K562 (cell line): ENCODE data around the gene DOCK8. TPM values are rescaled to one million over a fixed set of nuclear protein-coding genes. Genes with fewer than 3 reads are reported as not detected.

Source experiments
- ATAC-seq: fragments of 200-7000 bp; cut with Tn5 transposase; 3 replicates; pipeline ENCODE4 v1.9.1; 2020; ENCODE audit warnings: moderate library complexity
- BruUV-seq: library from RNA; stranded (reverse); fragments of 400-500 nt; replicated peaks from 2 replicates; lab custom pipeline; 2021; lab: Mats Ljungman, UMichigan
- CTCF ChIA-PET: fragments of 300-600 bp; formaldehyde crosslinking; extraction: SDS; loops from one replicate; lab custom pipeline; 2021; ENCODE audit warnings: low intra/inter-chr PET ratio; lab: Yijun Ruan, JAX
- POLR2A ChIA-PET: fragments of 300-600, 350-650 bp; sonication (Branson Sonifier 250); formaldehyde crosslinking; extraction: SDS; loops from one replicate; lab custom pipeline; 2021; ENCODE audit warnings: antibody characterized with exemption, inconsistent platforms; lab: Yijun Ruan, JAX
- DNase-seq, 4 experiments: peaks; one replicate each; pipeline versions ENCODE4 v3.0.0 to v3.0.0-alpha.2; 2011 to 2018; ENCODE audit warnings: low spot score in 3 of 4, mixed read lengths in 3 of 4; ENCODE audit errors: extremely low read depth in 1 of 4
- FAIRE-seq: peaks from 2 replicates; lab custom pipeline; 2011; peaks lifted over from hg19 to GRCh38; lab: Jason Lieb, UNC
- H2AFZ ChIP-seq: 2 replicates; pipeline ENCODE4 v1.6.0; 2011; ENCODE audit warnings: low read depth, low read length, control low read depth, inconsistent platforms
- H3K27ac ChIP-seq: fragments of 200-600 bp; 3 replicates; pipeline ENCODE4 v1.8.0; 2011; ENCODE audit warnings: low read depth, mild to moderate bottlenecking, control low read depth, inconsistent platforms, low read length, moderate library complexity, mixed read lengths; ENCODE audit errors: extremely low read depth
- H3K27me3 ChIP-seq, 2 experiments: fragments of 300-600 bp in 1 of 2; 2 replicates in 1 of 2; 3 replicates in 1 of 2; pipeline versions ENCODE4 v1.6.0 to v1.8.0; 2011; ENCODE audit warnings: inconsistent platforms in 2 of 2, low read length in 2 of 2, mild to moderate bottlenecking in 1 of 2, mixed read lengths in 1 of 2, moderate library complexity in 1 of 2; ENCODE audit not compliant: control insufficient read depth in 2 of 2, insufficient read depth in 2 of 2
- H3K36me3 ChIP-seq: fragments of 300-600 bp; 3 replicates; pipeline ENCODE4 v1.8.0; 2011; ENCODE audit warnings: mild to moderate bottlenecking, low read length, inconsistent platforms; ENCODE audit not compliant: control insufficient read depth, insufficient read depth
- H3K4me1 ChIP-seq, 2 experiments: fragments of 200-600 bp in 1 of 2; replicated peaks in 1 of 2; 2 replicates in 1 of 2; 3 replicates in 1 of 2; pipeline versions ENCODE4 v1.5.1 to v1.8.0; 2011; ENCODE audit warnings: inconsistent platforms in 2 of 2, low read length in 2 of 2, mild to moderate bottlenecking in 1 of 2, mixed read lengths in 1 of 2, moderate library complexity in 1 of 2; ENCODE audit not compliant: control insufficient read depth in 2 of 2, insufficient read depth in 2 of 2
- H3K4me2 ChIP-seq: 2 replicates; pipeline ENCODE4 v1.6.1; 2011; ENCODE audit warnings: low read length, control low read depth, inconsistent platforms, mixed read lengths; ENCODE audit not compliant: insufficient read depth
- H3K4me3 ChIP-seq: fragments of 200-600 bp; sonication (generic), shearing (Covaris generic); 2 replicates; pipeline ENCODE4 v1.5.1; 2016; ENCODE audit warnings: control low read depth, inconsistent platforms
- H3K79me2 ChIP-seq: fragments of 200-600 bp; 3 replicates; pipeline ENCODE4 v1.8.0; 2011; ENCODE audit warnings: low read length, inconsistent platforms; ENCODE audit not compliant: control insufficient read depth, insufficient read depth
- H3K9ac ChIP-seq, 2 experiments: 2 replicates each; pipeline versions ENCODE4 v1.6.0 to v1.6.1; 2011; ENCODE audit warnings: low read depth in 2 of 2, low read length in 2 of 2, control low read depth in 1 of 2, inconsistent platforms in 1 of 2, mild to moderate bottlenecking in 1 of 2, mixed read lengths in 1 of 2; ENCODE audit not compliant: insufficient read depth in 1 of 2
- H3K9me1 ChIP-seq: one replicate; pipeline ENCODE4 v1.6.0; 2011; ENCODE audit warnings: inconsistent platforms, mild to moderate bottlenecking, low read length, moderate library complexity; ENCODE audit not compliant: control insufficient read depth, insufficient read depth
- H3K9me3 ChIP-seq: replicated peaks from 2 replicates; pipeline ENCODE4 v1.5.1; 2011; ENCODE audit warnings: low read depth, low read length, inconsistent platforms; ENCODE audit not compliant: control insufficient read depth, insufficient read depth
- H4K20me1 ChIP-seq: replicated peaks from 2 replicates; pipeline ENCODE4 v1.6.1; 2011; ENCODE audit warnings: low read length, inconsistent platforms, mixed read lengths; ENCODE audit not compliant: control insufficient read depth, insufficient read depth
- AFF1 ChIP-seq, 2 experiments: fragments of 450-650 bp; IDR thresholded peaks; 2 replicates each; pipeline ENCODE4 v1.6.1; 2018; ENCODE audit warnings: mild to moderate bottlenecking in 2 of 2, low read depth in 1 of 2; ENCODE audit not compliant: partially characterized antibody in 2 of 2
- ARID3A ChIP-seq: IDR thresholded peaks from 2 replicates; pipeline ENCODE4 v1.6.1; 2012; ENCODE audit warnings: low read depth, low read length, improper control_type of control experiment, borderline replicate concordance
- HSF4 ChIP-seq: fragments of 250-450 bp; sonication (Bioruptor Pico); IDR thresholded peaks from 2 replicates; pipeline ENCODE4 v2.1.2; 2022; ENCODE audit warnings: mild to moderate bottlenecking, moderate library complexity, borderline replicate concordance
- MTF1 ChIP-seq: fragments of 250-450 bp; sonication (Bioruptor Pico); IDR thresholded peaks from 2 replicates; pipeline ENCODE4 v1.9.0; 2021; ENCODE audit warnings: moderate library complexity, mild to moderate bottlenecking, inconsistent platforms, borderline replicate concordance
- NR4A1 ChIP-seq, 2 experiments: fragments of 250-450 bp in 1 of 2; fragments of 450-650 bp in 1 of 2; sonication (Bioruptor Pico) in 1 of 2; IDR thresholded peaks; 2 replicates each; pipeline versions ENCODE4 v1.4.0 to v1.6.1; 2016 to 2020; ENCODE audit warnings: mild to moderate bottlenecking in 2 of 2, missing compliant biosample characterization in 1 of 2, missing genetic modification characterization in 1 of 2, moderate library complexity in 1 of 2
- SLC30A9 ChIP-seq: fragments of 250-450 bp; sonication (Bioruptor Pico); IDR thresholded peaks from 2 replicates; pipeline ENCODE4 v1.8.0; 2022; ENCODE audit warnings: mild to moderate bottlenecking, moderate library complexity
- SP1 ChIP-seq: sonication (generic); formaldehyde crosslinking; IDR thresholded peaks from 2 replicates; pipeline ENCODE4 v1.8.1; 2022; ENCODE audit warnings: mild to moderate bottlenecking, missing genetic modification reagents
- STAT5B ChIP-seq: fragments of 250-450 bp; sonication (Bioruptor Pico); IDR thresholded peaks from 2 replicates; pipeline ENCODE4 v1.8.0; 2021; ENCODE audit warnings: mild to moderate bottlenecking, inconsistent platforms
- THAP12 ChIP-seq: fragments of 250-450 bp; sonication (Bioruptor Pico); IDR thresholded peaks from 2 replicates; pipeline ENCODE4 v1.9.0; 2021; ENCODE audit warnings: mild to moderate bottlenecking, inconsistent platforms
- THRAP3 ChIP-seq: fragments of 450-650 bp; IDR thresholded peaks from 2 replicates; pipeline ENCODE4 v1.6.1; 2016; ENCODE audit warnings: mild to moderate bottlenecking, inconsistent platforms, borderline replicate concordance
- ZNF316 ChIP-seq: fragments of 450-650 bp; IDR thresholded peaks from 2 replicates; pipeline ENCODE4 v1.6.1; 2016
- WGBS: fragments of 100-300 bp; shearing (Covaris generic); methylation state at CpG from one replicate; pipeline ENCODE4 v1.1.6; 2016; ENCODE audit warnings: low coverage, mixed read lengths; ENCODE audit not compliant: insufficient coverage; ENCODE audit errors: missing lambda C conversion rate; 5-methylcytosine and 5-hydroxymethylcytosine counted together
- in situ Hi-C: fragments of 300-500 bp; cut with MboI; formaldehyde crosslinking; loops from 4 replicates; pipeline ENCODE4 v1.15.0; 2018; ENCODE audit warnings: inconsistent platforms, mixed read lengths
- intact Hi-C: fragments of 100-400 bp; cut with micrococcal nuclease; formaldehyde crosslinking; loops from 2 replicates; pipeline ENCODE4 v1.14.2; 2022
- polyA plus RNA-seq, 8 experiments: library from polyadenylated mRNA; depleted of rRNA in 4 of 8; stranded (reverse) in 5 of 8; unstranded in 3 of 8; fragments of >200 nt; fragmentation: Nextera tagmentation in 2 of 8; fragmentation: Illumina TruSeq in 1 of 8; extraction: Ambion mirVana in 2 of 8; extraction: Trizol in 1 of 8; gene quantifications; 2 replicates each; pipeline versions ENCODE4 v1.2.1 to v1.2.3, GENCODE V29; 2011 to 2014; ENCODE audit warnings: inconsistent platforms in 1 of 8, missing spikeins in 1 of 8
- total RNA-seq, 7 experiments: library from RNA; depleted of rRNA in 6 of 7; stranded (reverse); fragments of >200 nt in 6 of 7; fragmentation: Illumina TruSeq in 2 of 7; extraction: Trizol in 2 of 7; gene quantifications; 2 replicates each; pipeline versions ENCODE4 v1.2.1 to v1.2.3, GENCODE V29; 2011 to 2021; ENCODE audit warnings: low replicate concordance in 1 of 7

The DOCK8 gene
- total and polyA plus RNA-seq, 9 of the 15 experiments (the other 6 are each of a cell fraction or from before 2014, with no cell fraction given) = 14.4 to 53.8 (median 25.1) TPM

GRCh38 chr9:272251-273213, 57.9 kb downstream of the DOCK8 start:
- Histone ChIP-seq H2AFZ (peak overlapping the region; percentile 70), H3K9me3 (no peaks in the 10 kb centered on the region; the same call in 1 of the 2 replicates), H3K27ac (peak overlapping the region; percentile 98), H3K27me3 (no peaks in the 10 kb centered on the region), H3K9me1 (no peaks in the 10 kb centered on the region), H3K4me3 (peak overlapping the region; percentile 31; the same call in 1 of the 2 replicates), H4K20me1 (no peaks in the 10 kb centered on the region), H3K4me2 (peak overlapping the region; percentile 70), H3K36me3 (peaks cover 19% of the 10 kb centered on the region; the same call in 2 of the 3 replicates), H3K79me2 (peaks cover 54% of the 10 kb centered on the region), H3K9ac (peak overlapping the region in 1 of 2 experiments; percentile 88; a peak in 2 of 4 replicates), H3K4me1 (peaks cover 0 to 39% of the 10 kb centered on the region in 2 experiments; a peak in 2 of 5 replicates)
- DNase-seq (peak in 3 of 4 experiments; percentile 26 to 85 (median 58)), ATAC-seq (peak; percentile 87), FAIRE-seq (peak; percentile 93)
- WGBS = 18% methylated on average over 15 of the region's 17 CpGs
- POLR2A ChIA-PET = interaction anchor here (0.5 to 3.7 kb wide), 13 partner anchors 8 to 61 kb away, joined by 3 to 21 read pairs (median 4); partner anchors contain the start of gene DOCK8
- in situ Hi-C loops (no loop called here), intact Hi-C loops (loop anchor here (1.0 kb wide), 2 partner anchors 21 to 58 kb away; partner anchors contain the start of gene DOCK8)
- CTCF ChIA-PET = no interaction called here
- BruUV-seq = no TSS peak
- no peak; the same call in 1 of the 2 replicates for TF ChIP-seq SP1 (CRISPR knock-in tag)
- TF ChIP-seq ARID3A = peak; percentile 18; the same call in 1 of the 2 replicates
- TF ChIP-seq SLC30A9 (CRISPR knock-in tag) = no peak
- TF ChIP-seq HSF4 (CRISPR knock-in tag) = no peak
- no peak for TF ChIP-seq STAT5B (CRISPR knock-in tag)
- TF ChIP-seq THRAP3 = no peak
- no peak for TF ChIP-seq NR4A1 (CRISPR knock-in tag; IDR thresholded peaks at IDR 0.05)
- TF ChIP-seq NR4A1 (tag; IDR thresholded peaks at IDR 0.05) = no peak
- no peak for TF ChIP-seq THAP12 (CRISPR knock-in tag)
- no peak for TF ChIP-seq ZNF316
- peak in 1 of 2 experiments; percentile 65 for TF ChIP-seq AFF1 (IDR thresholded peaks at IDR 0.05; ENCODE audit: low read depth in 1 of 2, partially characterized antibody in 2 of 2)
- TF ChIP-seq MTF1 (CRISPR knock-in tag) = no peak
